ENCODE measurements around the gene IL31RA. TPM values are rescaled to one million over a fixed set of nuclear protein-coding genes. Genes with fewer than 3 reads are reported as not detected.

The IL31RA gene
- total RNA-seq, 2 donors from 2014 or later = 0.16 TPM; not detected in 1

DNA sequence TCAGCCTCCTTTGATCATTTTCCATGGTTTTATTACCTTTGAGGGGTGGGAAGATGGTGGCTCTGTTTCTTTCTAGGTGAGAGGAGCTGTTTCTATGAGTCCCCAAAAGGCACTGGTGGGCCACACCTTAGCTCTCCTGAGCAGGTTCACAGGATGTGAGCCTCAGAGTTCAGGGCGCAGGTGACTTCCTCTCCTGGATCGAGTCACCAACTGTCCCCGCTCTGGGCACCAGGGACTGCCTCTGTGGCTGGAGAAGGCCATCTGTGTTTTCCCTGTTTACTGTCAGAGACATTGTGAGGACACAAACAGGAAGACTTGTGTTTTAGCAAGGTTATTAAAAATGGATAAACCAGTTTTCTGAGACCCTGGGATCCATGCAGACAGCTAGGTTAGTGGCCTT is 68.5 kb downstream of the IL31RA start:
- Histone ChIP-seq H3K4me3 (no peak overlapping the region), H3K9me3 (no peaks in the 10 kb centered on the region), H3K27ac (no peak overlapping the region), H3K27me3 (no peaks in the 10 kb centered on the region), H3K4me1 (no peaks in the 10 kb centered on the region), H3K9ac (ENCODE audit: low read depth in 2 of 2, low read length in 2 of 2) (no peak overlapping the region), H3K36me3 (no peaks in the 10 kb centered on the region)
- peak; percentile 7 for DNase-seq
- intact Hi-C loops (cut with DNase I) = no loop called here
- TF ChIP-seq, protein P1, sequence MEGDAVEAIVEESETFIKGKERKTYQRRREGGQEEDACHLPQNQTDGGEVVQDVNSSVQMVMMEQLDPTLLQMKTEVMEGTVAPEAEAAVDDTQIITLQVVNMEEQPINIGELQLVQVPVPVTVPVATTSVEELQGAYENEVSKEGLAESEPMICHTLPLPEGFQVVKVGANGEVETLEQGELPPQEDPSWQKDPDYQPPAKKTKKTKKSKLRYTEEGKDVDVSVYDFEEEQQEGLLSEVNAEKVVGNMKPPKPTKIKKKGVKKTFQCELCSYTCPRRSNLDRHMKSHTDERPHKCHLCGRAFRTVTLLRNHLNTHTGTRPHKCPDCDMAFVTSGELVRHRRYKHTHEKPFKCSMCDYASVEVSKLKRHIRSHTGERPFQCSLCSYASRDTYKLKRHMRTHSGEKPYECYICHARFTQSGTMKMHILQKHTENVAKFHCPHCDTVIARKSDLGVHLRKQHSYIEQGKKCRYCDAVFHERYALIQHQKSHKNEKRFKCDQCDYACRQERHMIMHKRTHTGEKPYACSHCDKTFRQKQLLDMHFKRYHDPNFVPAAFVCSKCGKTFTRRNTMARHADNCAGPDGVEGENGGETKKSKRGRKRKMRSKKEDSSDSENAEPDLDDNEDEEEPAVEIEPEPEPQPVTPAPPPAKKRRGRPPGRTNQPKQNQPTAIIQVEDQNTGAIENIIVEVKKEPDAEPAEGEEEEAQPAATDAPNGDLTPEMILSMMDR (IDR thresholded peaks at IDR 0.05) = no peak

DNA sequence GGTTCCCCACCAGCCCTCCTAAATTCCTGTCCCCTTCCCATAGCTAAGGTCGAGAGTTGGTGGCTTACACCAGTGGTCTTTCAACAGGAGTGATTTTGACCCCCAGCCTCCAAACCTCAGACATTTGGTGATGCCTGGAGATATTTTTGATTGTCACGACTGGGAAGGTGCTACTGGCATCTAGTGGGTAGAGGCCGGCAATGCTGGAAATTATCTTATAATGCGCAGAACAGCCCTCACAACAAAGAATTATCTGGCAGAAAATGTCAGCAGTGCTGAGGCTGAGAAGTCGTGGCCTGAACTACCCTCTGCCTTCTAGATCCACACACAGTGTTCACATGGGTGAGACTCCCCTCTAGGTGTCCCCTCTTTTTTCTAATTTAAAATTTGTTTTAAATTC is 69.6 kb downstream of the IL31RA start:
- H3K27ac ChIP-seq = no peak overlapping the region
- no peaks in the 10 kb centered on the region for H3K27me3 ChIP-seq
- intact Hi-C loops (cut with DNase I) = no loop called here
- DNase-seq = peak; percentile 5
- H3K36me3 ChIP-seq = no peaks in the 10 kb centered on the region
- no peaks in the 10 kb centered on the region for H3K9me3 ChIP-seq
- no peak overlapping the region for H3K9ac ChIP-seq (ENCODE audit: low read depth in 2 of 2, low read length in 2 of 2)
- TF ChIP-seq, protein P1 (IDR thresholded peaks at IDR 0.05) = no peak
- H3K4me1 ChIP-seq = no peaks in the 10 kb centered on the region
- no peak overlapping the region for H3K4me3 ChIP-seq

DNA sequence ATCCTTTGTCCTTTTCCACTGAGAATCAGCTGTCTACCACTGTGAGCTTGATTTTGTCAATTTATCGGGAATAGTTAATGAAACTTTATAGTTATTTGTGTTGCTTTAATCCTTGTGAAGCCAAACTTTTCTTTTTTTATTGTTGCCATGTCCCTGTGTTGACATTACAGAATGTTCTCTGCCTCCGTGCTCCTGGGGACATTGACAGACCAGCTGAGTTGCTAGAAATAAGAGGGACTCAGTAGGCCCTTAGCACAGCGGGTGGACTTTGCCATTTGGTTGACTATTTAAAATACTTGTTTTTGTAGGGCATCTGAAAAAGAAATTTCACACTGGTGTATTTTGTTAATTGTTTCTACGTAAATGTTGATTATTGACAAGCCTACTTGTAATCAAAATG is 70.5 kb downstream of the IL31RA start:
- TF ChIP-seq, protein P1 (IDR thresholded peaks at IDR 0.05) = no peak
- Histone ChIP-seq H3K27ac (no peak overlapping the region), H3K36me3 (no peaks in the 10 kb centered on the region), H3K9me3 (no peaks in the 10 kb centered on the region), H3K4me1 (no peaks in the 10 kb centered on the region), H3K9ac (ENCODE audit: low read depth in 2 of 2, low read length in 2 of 2) (no peak overlapping the region), H3K27me3 (no peaks in the 10 kb centered on the region), H3K4me3 (no peak overlapping the region)
- intact Hi-C loops (cut with DNase I) = no loop called here
- no peak for DNase-seq

DNA sequence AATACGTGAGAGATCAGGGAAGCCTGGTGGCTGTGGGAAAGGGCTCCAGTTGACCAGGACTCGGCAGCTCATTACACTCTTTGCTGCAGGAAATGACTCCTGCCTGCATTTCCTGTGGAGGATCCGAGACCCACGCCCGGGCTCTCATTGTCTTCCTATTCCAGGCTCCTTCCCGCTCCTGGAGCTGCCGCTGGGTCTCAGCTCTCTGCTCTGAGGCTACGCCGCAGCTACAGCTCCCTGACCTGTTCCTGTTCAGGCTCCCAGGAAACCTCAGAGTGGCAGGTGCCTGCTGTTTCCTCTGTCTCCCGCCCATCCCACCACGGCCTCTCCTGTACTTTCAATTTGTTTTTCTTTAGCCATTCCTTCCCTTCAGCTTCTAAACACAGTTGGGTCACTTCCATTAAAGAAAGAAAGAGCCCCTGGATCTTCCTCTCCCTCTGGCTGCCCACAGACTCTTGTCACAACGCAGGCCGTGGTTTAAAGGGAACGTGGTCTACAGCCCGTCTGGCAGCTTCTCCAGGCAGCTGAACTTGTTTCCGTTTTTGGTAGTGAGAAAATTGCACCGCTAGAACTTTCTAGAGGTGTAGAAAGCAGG is 72.1 kb downstream of the IL31RA start:
- no peak for DNase-seq
- intact Hi-C loops (cut with DNase I) = no loop called here
- H3K27me3 ChIP-seq = no peaks in the 10 kb centered on the region
- no peak overlapping the region for H3K27ac ChIP-seq
- no peaks in the 10 kb centered on the region for H3K4me1 ChIP-seq
- TF ChIP-seq, protein P1 (IDR thresholded peaks at IDR 0.05) = no peak
- H3K9ac ChIP-seq (ENCODE audit: low read depth in 2 of 2, low read length in 2 of 2) = no peak overlapping the region
- no peaks in the 10 kb centered on the region for H3K9me3 ChIP-seq
- H3K36me3 ChIP-seq = no peaks in the 10 kb centered on the region
- peak overlapping the region; percentile 15 for H3K4me3 ChIP-seq

DNA sequence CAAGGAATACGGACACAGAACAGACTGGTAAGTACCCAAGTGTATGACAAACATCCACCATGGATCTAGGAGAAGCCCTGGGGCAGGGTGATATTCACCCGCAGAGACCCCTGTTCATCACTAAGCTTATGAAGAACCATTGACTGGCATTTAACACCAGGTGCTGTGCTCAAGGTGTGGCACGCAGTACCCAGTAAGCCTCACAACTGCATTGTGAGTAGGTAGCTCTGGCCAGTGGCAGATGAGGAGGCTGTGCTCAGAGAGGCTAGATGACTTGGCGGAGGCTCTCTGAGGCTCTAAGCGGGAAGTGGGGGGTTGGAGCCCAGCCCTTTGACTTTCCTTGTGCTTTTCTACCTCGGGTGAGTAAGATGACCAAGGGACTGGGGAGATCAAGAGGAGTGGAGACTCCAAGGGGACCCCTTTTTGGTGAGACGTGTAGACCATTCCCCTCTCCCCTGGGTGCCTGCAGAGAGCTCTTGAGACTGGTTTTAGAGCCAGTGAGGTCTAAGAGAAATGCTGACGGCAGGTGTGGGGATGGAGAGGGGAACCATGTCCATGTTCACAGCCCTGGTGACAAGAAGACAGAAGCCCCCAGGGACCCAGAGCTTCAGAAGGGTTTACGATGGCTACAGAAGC is 72.8 kb downstream of the IL31RA start:
- no peak overlapping the region for H3K4me3 ChIP-seq
- H3K36me3 ChIP-seq = no peaks in the 10 kb centered on the region
- H3K4me1 ChIP-seq = no peaks in the 10 kb centered on the region
- H3K27ac ChIP-seq = no peak overlapping the region
- H3K27me3 ChIP-seq = no peaks in the 10 kb centered on the region
- H3K9me3 ChIP-seq = no peaks in the 10 kb centered on the region
- H3K9ac ChIP-seq (ENCODE audit: low read depth in 2 of 2, low read length in 2 of 2) = no peak overlapping the region
- DNase-seq = no peak
- TF ChIP-seq, protein P1 (IDR thresholded peaks at IDR 0.05) = no peak
- intact Hi-C loops (cut with DNase I) = no loop called here

All from colonic mucosa (tissue), 4 donors.